OCI-LY1 (cell line): ENCODE data around the gene COPZ1.

Experiments used
- H2AFZ ChIP-seq: fragments of 200-600 bp; sonication (generic), shearing (Covaris generic); 2 replicates; pipeline ENCODE4 v1.6.0; 2014; ENCODE audit warnings: antibody characterized with exemption, mild to moderate bottlenecking, low read length
- H3F3A ChIP-seq: fragments of 200-600 bp; sonication (generic), shearing (Covaris generic); 2 replicates; pipeline ENCODE4 v1.6.0; 2014; ENCODE audit warnings: mild to moderate bottlenecking, antibody characterized with exemption, low read length, moderate library complexity; ENCODE audit not compliant: insufficient read depth
- H3K27ac ChIP-seq: fragments of 200-600 bp; sonication (generic); 2 replicates; pipeline ENCODE4 v1.5.1; 2014; ENCODE audit warnings: low read length, mixed run types, mild to moderate bottlenecking, low read depth; ENCODE audit not compliant: poor library complexity, severe bottlenecking
- H3K27me3 ChIP-seq: fragments of 200-600 bp; sonication (generic); 2 replicates; pipeline ENCODE4 v1.6.0; 2014; ENCODE audit warnings: antibody characterized with exemption, mild to moderate bottlenecking, low read length, moderate library complexity; ENCODE audit not compliant: insufficient read depth
- H3K36me3 ChIP-seq: fragments of 200-600 bp; sonication (generic); 2 replicates; pipeline ENCODE4 v1.6.1; 2014; ENCODE audit warnings: mild to moderate bottlenecking, antibody characterized with exemption, low read length, moderate library complexity, mixed read lengths; ENCODE audit not compliant: insufficient read depth
- H3K4me1 ChIP-seq: fragments of 200-600 bp; sonication (generic); 2 replicates; pipeline ENCODE4 v1.5.1; 2014; ENCODE audit warnings: mild to moderate bottlenecking, low read length, moderate library complexity; ENCODE audit not compliant: insufficient read depth, severe bottlenecking
- H3K4me2 ChIP-seq: fragments of 200-600 bp; sonication (generic), shearing (Covaris generic); 2 replicates; pipeline ENCODE4 v1.6.1; 2014; ENCODE audit warnings: low read length
- H3K4me3 ChIP-seq: fragments of 200-600 bp; sonication (generic); 2 replicates; pipeline ENCODE4 v1.5.1; 2014; ENCODE audit warnings: low read length, low read depth, mild to moderate bottlenecking, mixed read lengths; ENCODE audit not compliant: poor library complexity, severe bottlenecking
- H3K79me2 ChIP-seq: fragments of 200-600 bp; shearing (Covaris generic); 2 replicates; pipeline ENCODE4 v1.6.1; 2016; ENCODE audit warnings: mixed run types, low read length, mixed read lengths; ENCODE audit not compliant: insufficient read depth
- H3K9ac ChIP-seq: fragments of 200-600 bp; sonication (generic), shearing (Covaris generic); 2 replicates; pipeline ENCODE4 v1.6.1; 2014; ENCODE audit warnings: mild to moderate bottlenecking, low read length, mixed read lengths
- H3K9me2 ChIP-seq: fragments of 200-600 bp; sonication (generic), shearing (Covaris generic); 2 replicates; pipeline ENCODE4 v1.6.1; 2014; ENCODE audit warnings: low read depth, mild to moderate bottlenecking, low read length, mixed read lengths
- H3K9me3 ChIP-seq: fragments of 200-600 bp; shearing (Covaris generic); 2 replicates; pipeline ENCODE4 v1.6.1; 2014; ENCODE audit warnings: low read length, mixed read lengths
- H4K20me1 ChIP-seq: fragments of 200-600 bp; sonication (generic), shearing (Covaris generic); 2 replicates; pipeline ENCODE4 v1.6.0; 2016; ENCODE audit warnings: mild to moderate bottlenecking, low read length; ENCODE audit not compliant: insufficient read depth
- EZH2 ChIP-seq: fragments of 200-600 bp; sonication (generic), shearing (Covaris generic); IDR thresholded peaks from 2 replicates; pipeline ENCODE4 v1.8.0; 2017; ENCODE audit warnings: borderline replicate concordance, mixed run types, mild to moderate bottlenecking, antibody characterized with exemption, low read length, moderate library complexity, mixed read lengths
- TF ChIP-seq, protein P1 (sequence below): fragments of 200-600 bp; sonication (generic), shearing (Covaris generic); IDR thresholded peaks from 2 replicates; pipeline ENCODE4 v1.5.1; 2017; ENCODE audit warnings: mild to moderate bottlenecking, antibody characterized with exemption, low read length, moderate library complexity, mixed read lengths

Gene COPZ1

GRCh38 chr12:54377797-54378515 is 53.0 kb downstream of the COPZ1 start:
- Histone ChIP-seq H2AFZ (no peak overlapping the region), H3K36me3 (no peaks in the 10 kb centered on the region), H3K9ac (no peak overlapping the region), H3K4me3 (no peak overlapping the region), H3K4me1 (peaks cover 5% of the 10 kb centered on the region), H3K9me3 (no peaks in the 10 kb centered on the region), H3K27ac (no peak overlapping the region), H3K4me2 (no peak overlapping the region), H3K79me2 (no peaks in the 10 kb centered on the region), H3K27me3 (peaks cover 6% of the 10 kb centered on the region; the same call in 1 of the 2 replicates), H3F3A (no peaks in the 10 kb centered on the region), H4K20me1 (no peaks in the 10 kb centered on the region), H3K9me2 (no peaks in the 10 kb centered on the region)
- no peak for TF ChIP-seq EZH2
- TF ChIP-seq, protein P1, sequence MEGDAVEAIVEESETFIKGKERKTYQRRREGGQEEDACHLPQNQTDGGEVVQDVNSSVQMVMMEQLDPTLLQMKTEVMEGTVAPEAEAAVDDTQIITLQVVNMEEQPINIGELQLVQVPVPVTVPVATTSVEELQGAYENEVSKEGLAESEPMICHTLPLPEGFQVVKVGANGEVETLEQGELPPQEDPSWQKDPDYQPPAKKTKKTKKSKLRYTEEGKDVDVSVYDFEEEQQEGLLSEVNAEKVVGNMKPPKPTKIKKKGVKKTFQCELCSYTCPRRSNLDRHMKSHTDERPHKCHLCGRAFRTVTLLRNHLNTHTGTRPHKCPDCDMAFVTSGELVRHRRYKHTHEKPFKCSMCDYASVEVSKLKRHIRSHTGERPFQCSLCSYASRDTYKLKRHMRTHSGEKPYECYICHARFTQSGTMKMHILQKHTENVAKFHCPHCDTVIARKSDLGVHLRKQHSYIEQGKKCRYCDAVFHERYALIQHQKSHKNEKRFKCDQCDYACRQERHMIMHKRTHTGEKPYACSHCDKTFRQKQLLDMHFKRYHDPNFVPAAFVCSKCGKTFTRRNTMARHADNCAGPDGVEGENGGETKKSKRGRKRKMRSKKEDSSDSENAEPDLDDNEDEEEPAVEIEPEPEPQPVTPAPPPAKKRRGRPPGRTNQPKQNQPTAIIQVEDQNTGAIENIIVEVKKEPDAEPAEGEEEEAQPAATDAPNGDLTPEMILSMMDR: no peak

DNA sequence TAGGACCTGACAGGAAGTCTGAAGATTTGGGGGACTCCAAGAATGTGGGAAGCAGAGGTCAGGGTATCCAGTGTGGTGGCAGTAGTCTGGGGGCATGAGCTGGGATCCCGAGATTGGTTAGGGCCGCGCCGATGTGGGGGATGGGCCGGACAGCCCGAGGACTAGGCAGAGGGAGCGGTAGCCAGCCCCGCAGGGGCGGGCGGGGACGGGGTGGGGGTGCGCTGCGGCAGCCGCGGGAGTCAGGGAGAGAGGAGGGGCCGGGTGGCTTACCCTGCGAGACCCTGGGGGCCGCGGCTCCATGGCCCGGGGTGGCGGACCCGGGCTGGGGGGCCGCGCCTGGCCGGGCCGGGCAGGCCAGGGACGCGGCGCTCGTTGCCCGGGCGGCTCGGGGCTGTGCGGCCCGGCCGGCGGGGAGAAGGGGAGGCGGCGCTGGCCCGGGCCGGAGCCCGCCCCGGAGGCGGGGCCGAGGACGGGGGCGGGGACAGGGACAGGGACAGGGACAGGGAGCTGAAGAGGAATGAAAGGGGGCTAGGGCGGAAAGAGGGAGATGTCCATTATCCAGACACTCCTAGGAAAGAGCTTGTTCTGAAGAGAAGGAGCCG is 54.0 kb downstream of the COPZ1 start:
- Histone ChIP-seq H4K20me1 (no peaks in the 10 kb centered on the region), H3K27me3 (peaks cover 6% of the 10 kb centered on the region; the same call in 1 of the 2 replicates), H2AFZ (no peak overlapping the region), H3K9ac (peak overlapping the region; percentile 51; the same call in 1 of the 2 replicates), H3K4me1 (peaks cover 5% of the 10 kb centered on the region), H3K9me2 (no peaks in the 10 kb centered on the region), H3K4me2 (peak overlapping the region; percentile 92), H3F3A (no peaks in the 10 kb centered on the region), H3K4me3 (peak overlapping the region; percentile 57), H3K79me2 (no peaks in the 10 kb centered on the region), H3K36me3 (no peaks in the 10 kb centered on the region), H3K27ac (no peak overlapping the region), H3K9me3 (no peaks in the 10 kb centered on the region)
- TF ChIP-seq, protein P1: no peak
- no peak for TF ChIP-seq EZH2

DNA sequence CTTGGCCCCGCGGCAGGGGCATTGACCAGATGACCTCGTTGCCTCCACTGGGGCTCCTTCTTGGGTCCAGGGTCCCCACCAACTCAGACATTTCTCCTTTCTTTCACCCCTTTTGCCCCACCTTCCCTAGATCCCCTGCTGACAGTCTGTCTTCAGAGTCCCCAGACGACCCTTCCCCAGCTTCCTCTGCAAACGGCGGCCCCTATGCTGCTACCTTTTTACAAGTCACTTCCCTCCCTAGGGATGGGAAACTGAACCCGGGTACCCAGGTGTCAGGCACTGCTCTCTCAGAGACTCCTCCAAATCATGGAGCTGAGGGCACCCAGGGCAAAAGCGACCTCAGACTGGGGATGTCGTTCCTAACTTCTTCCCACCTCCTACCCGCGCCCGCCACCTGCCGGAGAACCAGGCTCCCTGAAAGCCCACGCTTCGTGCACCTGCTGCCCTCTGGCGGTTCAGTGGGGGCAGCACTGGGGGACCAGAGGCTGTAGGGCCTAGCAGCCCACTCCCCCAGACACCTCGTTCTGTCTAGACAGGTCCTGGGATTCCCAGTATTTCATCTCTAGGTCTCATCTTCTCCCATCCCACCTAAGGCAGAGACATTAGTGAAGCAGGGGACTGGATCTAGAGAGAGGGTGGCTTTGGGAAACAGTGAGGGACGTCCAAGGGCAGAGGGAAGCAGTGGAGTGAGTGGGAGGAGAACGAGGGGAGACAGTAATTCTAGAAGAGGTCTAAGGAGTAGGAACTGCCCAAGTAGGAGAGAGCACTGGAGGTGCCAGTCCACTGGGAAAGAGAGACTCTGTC is 54.7 kb downstream of the COPZ1 start:
- Histone ChIP-seq H3K4me1 (peaks cover 5% of the 10 kb centered on the region), H3K9ac (peak overlapping the region; percentile 51; the same call in 1 of the 2 replicates), H3K27me3 (peaks cover 6% of the 10 kb centered on the region; the same call in 1 of the 2 replicates), H4K20me1 (no peaks in the 10 kb centered on the region), H3K4me3 (peak overlapping the region; percentile 57), H3K36me3 (no peaks in the 10 kb centered on the region), H3K27ac (no peak overlapping the region), H3K9me2 (no peaks in the 10 kb centered on the region), H3K4me2 (peak overlapping the region; percentile 92), H3K9me3 (no peaks in the 10 kb centered on the region), H2AFZ (0 out of 2 replicates have a peak overlapping the region, but pooled peaks have one; percentile 65), H3F3A (no peaks in the 10 kb centered on the region), H3K79me2 (no peaks in the 10 kb centered on the region)
- no peak for TF ChIP-seq EZH2
- TF ChIP-seq, protein P1: peak; percentile 100
